GM18951 (cell line): ENCODE data around the gene OLFM1.

ENCODE experiments used
- POLR2A ChIP-seq: IDR thresholded peaks from 4 replicates; pipeline ENCODE4 v1.6.1; 2011; ENCODE audit warnings: mild to moderate bottlenecking; ENCODE audit not compliant: insufficient read length, insufficient read depth; ENCODE audit errors: extremely low read depth
- in situ Hi-C: fragments of 300-500 bp; cut with MboI; formaldehyde crosslinking; loops from one replicate; pipeline ENCODE4 v1.12.0; 2022; ENCODE audit warnings: low sequenced_read_pairs, mixed read lengths, inconsistent platforms; ENCODE audit not compliant: unreplicated experiment

Gene OLFM1

GRCh38 chr9:135163023-135163780, 75.7 kb downstream of the OLFM1 start:
- in situ Hi-C loops = no loop called here
- TF ChIP-seq POLR2A = no peak

- in situ Hi-C loops = no loop called here
- TF ChIP-seq POLR2A = no peak
Observed at GRCh38 chr9:135164036-135164435, 76.6 kb downstream of the OLFM1 start.

- no peak for TF ChIP-seq POLR2A
- in situ Hi-C loops = no loop called here
Observed at GRCh38 chr9:135165003-135165711, 77.7 kb downstream of the OLFM1 start.

GRCh38 chr9:135165756-135166519, 78.5 kb downstream of the OLFM1 start:
- TF ChIP-seq POLR2A = no peak
- in situ Hi-C loops = no loop called here

GRCh38 chr9:135166565-135166964, 79.1 kb downstream of the OLFM1 start:
- no peak for TF ChIP-seq POLR2A
- in situ Hi-C loops = no loop called here

- TF ChIP-seq POLR2A = no peak
- in situ Hi-C loops = no loop called here
Observed at GRCh38 chr9:135167356-135167755, 79.9 kb downstream of the OLFM1 start.

- in situ Hi-C loops = no loop called here
- TF ChIP-seq POLR2A = no peak
Observed at GRCh38 chr9:135167849-135168655, 80.6 kb downstream of the OLFM1 start.

GRCh38 chr9:135169709-135170226, 82.3 kb downstream of the OLFM1 start:
- in situ Hi-C loops = no loop called here
- no peak for TF ChIP-seq POLR2A

GRCh38 chr9:135170535-135170934, 83.1 kb downstream of the OLFM1 start:
- no peak for TF ChIP-seq POLR2A
- in situ Hi-C loops = no loop called here
